Prostate gland (tissue), 2 donors: ENCODE results near the gene HOXB7. TPM values are rescaled to one million over a fixed set of nuclear protein-coding genes. Genes with fewer than 3 reads are reported as not detected.
A peak's percentile ranks its signal among the peaks of the same experiment; 100 is the strongest.

Source experiments
- DNase-seq: peaks from one replicate; pipeline ENCODE4 v3.0.0-alpha.2; 2019; ENCODE audit warnings: low spot score
- H3K27ac ChIP-seq, 2 donors: fragments of 200-600 bp; sonication (generic); 2 replicates each; pipeline ENCODE4 v1.5.1; 2017 to 2019
- H3K27me3 ChIP-seq: fragments of 200-600 bp; sonication (generic); replicated peaks from 2 replicates; pipeline ENCODE4 v1.5.1; 2019; ENCODE audit not compliant: insufficient read depth
- H3K36me3 ChIP-seq, 2 donors: fragments of 200-600 bp; sonication (generic); 1 replicate in 1 of 2; 2 replicates in 1 of 2; pipeline versions ENCODE4 v1.5.1 to v1.8.1; 2017 to 2019
- H3K4me1 ChIP-seq: fragments of 200-600 bp; sonication (generic); replicated peaks from 2 replicates; pipeline ENCODE4 v1.5.1; 2019
- H3K4me3 ChIP-seq, 2 donors: fragments of 200-600 bp; sonication (generic); 2 replicates each; pipeline ENCODE4 v1.5.1; 2017 to 2019
- H3K9me3 ChIP-seq: fragments of 200-600 bp; sonication (generic); 2 replicates; pipeline ENCODE4 v1.5.1; 2017
- POLR2A ChIP-seq: fragments of 450-650 bp; IDR thresholded peaks from one replicate; pipeline ENCODE4 v1.6.1; 2016; ENCODE audit warnings: antibody characterized with exemption, mild to moderate bottlenecking
- POLR2AphosphoS5 ChIP-seq: sonication (generic); formaldehyde crosslinking; IDR thresholded peaks from one replicate; pipeline ENCODE4 v1.6.1; 2017; ENCODE audit warnings: antibody characterized with exemption
- WGBS: methylation state at CpG from one replicate; pipeline ENCODE4 v1.1.5; 2018; 5-methylcytosine and 5-hydroxymethylcytosine counted together
- intact Hi-C: fragments of 100-400 bp; cut with DNase I; formaldehyde crosslinking; loops from one replicate; pipeline ENCODE4 v1.14.2; 2022
- total RNA-seq, 2 donors: library from RNA; depleted of rRNA; stranded (reverse); fragments of >200 nt; gene quantifications; one replicate each; pipeline ENCODE4 v1.1.0, GENCODE V29; 2016
- TF ChIP-seq, protein P1 (sequence below), 4 experiments: fragments of 200-600 bp in 2 of 4; fragments of 450-650 bp in 2 of 4; sonication (generic) in 2 of 4; IDR thresholded peaks; 1 replicate in 3 of 4; 2 replicates in 1 of 4; pipeline ENCODE4 v1.5.1; 2016 to 2019; ENCODE audit warnings: antibody characterized with exemption in 4 of 4, mild to moderate bottlenecking in 2 of 4, moderate library complexity in 2 of 4

The HOXB7 gene
- total RNA-seq, 2 donors from 2014 or later: 0.73 to 3.4 TPM

DNA sequence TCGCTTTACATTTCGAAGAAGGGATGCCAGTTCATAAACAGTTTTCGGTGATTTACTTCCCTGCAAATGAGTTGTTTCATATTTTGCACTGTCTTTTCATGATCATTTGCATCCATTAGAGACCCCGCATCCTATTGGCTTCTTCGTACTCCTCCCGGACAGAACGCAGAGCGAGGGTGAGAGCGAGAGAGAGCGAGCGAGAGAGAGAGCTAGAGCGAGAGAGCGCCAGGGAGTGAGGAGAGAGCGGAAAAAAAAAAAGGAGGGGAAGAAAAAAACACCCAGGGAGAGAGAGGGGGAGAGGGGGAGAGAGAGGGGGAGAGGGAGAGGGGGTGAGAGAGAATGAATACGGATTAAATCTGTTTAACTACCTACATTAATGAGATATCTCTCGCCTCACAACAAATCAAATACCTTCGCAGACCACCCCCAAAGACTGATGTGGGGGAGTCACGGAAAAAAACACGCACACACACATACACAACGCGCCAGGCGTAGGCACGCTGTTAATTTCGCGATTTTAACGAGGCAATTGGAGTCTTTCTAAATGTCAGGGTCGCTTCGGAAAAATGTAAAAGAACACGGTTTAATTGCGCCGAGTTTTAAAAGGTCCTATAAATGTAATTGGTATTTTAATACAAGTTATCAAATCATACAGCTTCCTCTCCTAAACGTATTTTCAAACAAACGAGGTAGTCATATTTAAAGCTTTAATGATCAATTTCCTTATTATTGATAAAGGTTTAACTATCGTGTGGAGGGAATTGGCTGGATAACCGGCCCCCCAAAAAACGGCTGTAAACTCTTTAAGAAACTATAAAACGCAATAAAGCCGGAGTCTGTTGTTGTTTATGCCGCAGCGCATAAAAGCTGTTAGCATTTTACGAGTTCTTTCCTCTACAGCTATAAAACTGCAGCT, 4.5 kb upstream of the HOXB7 start, which contains the start of gene HOXB8:
Gene HOXB8, minus strand, starts transcription at position 246 of the 916 bp plus-strand sequence. CDS start 588 bp downstream, outside the sequence.
- Histone ChIP-seq H3K27ac (no peak within 1 kb of the TSS), H3K36me3 (no peaks in the 10 kb centered on the region), H3K4me3 (no peak within 1 kb of the TSS), H3K27me3 (peaks cover 50% of the 10 kb centered on the region), H3K9me3 (no peaks in the 10 kb centered on the region), H3K4me1 (peaks cover 8% of the 10 kb centered on the region)
- no peak for TF ChIP-seq POLR2AphosphoS5
- TF ChIP-seq, protein P1, sequence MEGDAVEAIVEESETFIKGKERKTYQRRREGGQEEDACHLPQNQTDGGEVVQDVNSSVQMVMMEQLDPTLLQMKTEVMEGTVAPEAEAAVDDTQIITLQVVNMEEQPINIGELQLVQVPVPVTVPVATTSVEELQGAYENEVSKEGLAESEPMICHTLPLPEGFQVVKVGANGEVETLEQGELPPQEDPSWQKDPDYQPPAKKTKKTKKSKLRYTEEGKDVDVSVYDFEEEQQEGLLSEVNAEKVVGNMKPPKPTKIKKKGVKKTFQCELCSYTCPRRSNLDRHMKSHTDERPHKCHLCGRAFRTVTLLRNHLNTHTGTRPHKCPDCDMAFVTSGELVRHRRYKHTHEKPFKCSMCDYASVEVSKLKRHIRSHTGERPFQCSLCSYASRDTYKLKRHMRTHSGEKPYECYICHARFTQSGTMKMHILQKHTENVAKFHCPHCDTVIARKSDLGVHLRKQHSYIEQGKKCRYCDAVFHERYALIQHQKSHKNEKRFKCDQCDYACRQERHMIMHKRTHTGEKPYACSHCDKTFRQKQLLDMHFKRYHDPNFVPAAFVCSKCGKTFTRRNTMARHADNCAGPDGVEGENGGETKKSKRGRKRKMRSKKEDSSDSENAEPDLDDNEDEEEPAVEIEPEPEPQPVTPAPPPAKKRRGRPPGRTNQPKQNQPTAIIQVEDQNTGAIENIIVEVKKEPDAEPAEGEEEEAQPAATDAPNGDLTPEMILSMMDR (IDR thresholded peaks at IDR 0.05): no peak
- no peak for TF ChIP-seq POLR2A
- 13% methylated on average over 41 of the region's 41 CpGs for WGBS
- intact Hi-C loops: loop anchor here (5.0 kb wide), 2 partner anchors 278 to 593 kb away; no protein-coding TSS in a partner anchor
- no peak for DNase-seq

DNA sequence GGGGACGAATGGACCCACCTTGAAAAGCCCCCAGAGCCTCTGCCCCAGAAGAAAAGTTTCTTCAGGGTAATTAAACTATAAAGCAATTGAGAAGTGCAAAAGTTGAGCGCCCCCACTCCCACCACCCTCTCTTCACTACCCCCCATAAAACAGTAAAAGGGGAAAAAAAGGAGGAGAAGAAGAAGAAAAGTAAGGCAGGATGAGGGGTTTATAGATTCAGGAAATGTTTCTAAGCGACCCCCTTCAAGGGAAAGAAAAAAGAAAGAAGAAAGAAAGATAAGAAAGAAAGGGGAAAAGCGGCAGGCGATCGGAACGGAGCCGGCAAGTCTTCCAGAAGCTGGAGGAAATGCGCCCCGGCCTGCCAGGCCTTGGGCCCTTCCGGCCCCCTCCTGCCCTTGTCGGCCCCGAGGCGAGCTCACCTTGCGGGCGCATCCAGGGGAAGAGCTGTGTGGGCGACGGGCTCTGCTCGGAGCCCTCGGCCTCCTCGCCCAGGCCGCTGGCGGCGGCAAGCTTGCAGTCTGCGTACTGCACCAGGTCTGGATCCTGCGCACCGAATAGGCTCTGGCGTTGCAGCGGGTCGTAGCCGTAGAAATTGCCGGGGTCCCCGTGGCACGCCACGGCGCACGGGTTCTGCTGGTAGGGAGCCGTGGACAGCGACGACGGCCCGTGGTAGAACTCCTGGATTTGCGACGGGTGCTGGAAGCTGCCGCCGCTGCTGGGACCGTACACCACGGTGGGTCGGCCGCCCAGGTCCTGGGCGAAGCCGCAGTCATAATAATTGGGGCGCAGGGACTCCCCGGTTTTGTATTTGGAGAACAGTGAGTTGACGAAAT, 3.3 kb upstream of the HOXB7 start:
- H3K27me3 ChIP-seq: peaks cover 53% of the 10 kb centered on the region
- no peak overlapping the region for H3K27ac ChIP-seq
- intact Hi-C loops: no loop called here

DNA sequence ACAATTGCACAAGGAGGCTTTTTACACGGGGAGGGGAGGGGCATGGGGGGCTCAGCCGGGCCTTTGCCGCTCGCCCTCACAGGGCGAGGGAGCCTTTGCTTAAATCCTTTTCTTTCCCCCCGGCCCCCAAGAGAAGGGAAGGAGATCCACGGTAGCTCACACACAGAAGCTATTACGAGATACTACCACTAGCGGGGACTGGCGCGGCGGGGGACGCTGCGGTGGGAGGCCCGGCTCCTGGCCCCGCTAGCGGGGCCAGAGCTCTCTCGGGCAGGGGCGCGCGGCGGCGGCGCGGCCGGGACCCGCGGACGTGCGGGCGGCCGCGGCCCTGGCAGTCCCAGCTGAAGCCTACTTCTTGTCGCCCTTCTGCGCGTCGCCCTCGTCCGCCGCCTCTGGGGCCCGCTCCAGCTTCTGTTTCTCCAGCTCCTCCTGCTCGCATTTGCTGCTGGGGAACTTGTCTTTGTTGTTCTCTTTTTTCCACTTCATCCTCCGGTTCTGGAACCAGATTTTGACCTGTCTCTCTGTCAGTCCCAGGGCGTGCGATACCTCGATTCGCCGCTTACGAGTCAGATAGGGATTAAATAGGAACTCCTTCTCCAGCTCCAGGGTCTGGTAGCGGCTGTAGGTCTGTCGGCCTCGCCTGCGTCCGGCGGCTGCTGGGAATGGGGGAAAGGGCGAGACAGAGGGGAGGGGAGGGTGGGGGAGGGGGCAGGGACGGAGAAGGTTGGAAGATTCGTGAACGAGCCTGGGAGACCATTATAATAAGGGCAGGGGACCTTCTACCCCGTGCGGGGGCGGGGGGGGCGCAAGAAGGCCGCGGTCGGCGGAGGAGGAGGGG, 2.3 kb upstream of the HOXB7 start:
- TF ChIP-seq POLR2A (no peak), POLR2AphosphoS5 (peak; percentile 6)
- TF ChIP-seq, protein P1 (IDR thresholded peaks at IDR 0.05): peak in 1 of 4 experiments; percentile 23

More for the DNA sequence above, 3.3 kb upstream of the HOXB7 start:
- no peak for DNase-seq
- Histone ChIP-seq H3K4me1 (peaks cover 4% of the 10 kb centered on the region), H3K4me3 (no peak overlapping the region), H3K9me3 (no peaks in the 10 kb centered on the region), H3K36me3 (no peaks in the 10 kb centered on the region)
- WGBS: 6% methylated on average over 55 of the region's 55 CpGs
- TF ChIP-seq, protein P1 (IDR thresholded peaks at IDR 0.05): no peak
- TF ChIP-seq POLR2AphosphoS5 (no peak), POLR2A (no peak)

DNA sequence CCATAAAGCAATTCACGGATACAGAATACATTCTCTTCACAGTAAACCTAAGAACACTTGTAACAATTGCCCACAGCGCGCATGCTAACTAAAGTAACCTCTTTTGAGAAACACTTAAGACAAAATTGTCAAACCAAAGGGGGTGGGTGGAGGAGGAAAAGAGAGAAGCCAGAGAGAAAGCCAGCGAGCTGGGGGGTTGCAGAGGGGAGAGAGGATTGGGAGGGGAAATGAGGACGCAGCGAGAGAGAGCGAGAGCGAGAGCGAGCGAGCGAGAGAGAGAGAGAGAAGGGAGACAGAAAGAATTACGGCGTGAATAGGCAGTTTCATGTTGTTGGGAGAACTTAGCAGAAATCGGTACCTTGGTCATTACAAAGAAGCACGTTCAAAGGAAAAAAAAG, 1.6 kb upstream of the HOXB7 start:
- intact Hi-C loops: no loop called here
- Histone ChIP-seq H3K4me3 (no peak overlapping the region), H3K4me1 (peaks cover 3% of the 10 kb centered on the region), H3K36me3 (no peaks in the 10 kb centered on the region), H3K27me3 (peaks cover 52% of the 10 kb centered on the region), H3K27ac (peak overlapping the region in 1 of 2 donors; percentile 13), H3K9me3 (no peaks in the 10 kb centered on the region)
- WGBS: 5% methylated on average over 15 of the region's 15 CpGs
- DNase-seq: no peak
- TF ChIP-seq, protein P1 (IDR thresholded peaks at IDR 0.05): no peak
- no peak for TF ChIP-seq POLR2AphosphoS5
- TF ChIP-seq POLR2A: no peak

More for the DNA sequence above, 2.3 kb upstream of the HOXB7 start:
- H3K27ac ChIP-seq: no peak overlapping the region
- no peak for DNase-seq
- peaks cover 53% of the 10 kb centered on the region for H3K27me3 ChIP-seq
- H3K4me3 ChIP-seq: peak overlapping the region in 1 of 2 donors; percentile 13
- intact Hi-C loops: no loop called here
- H3K36me3 ChIP-seq: no peaks in the 10 kb centered on the region
- H3K9me3 ChIP-seq: no peaks in the 10 kb centered on the region
- peaks cover 3% of the 10 kb centered on the region for H3K4me1 ChIP-seq
- WGBS: 2% methylated on average over 61 of the region's 67 CpGs
